DMS114 treated with DMSO at 0.1 percent for 48 hours (cell line): ENCODE measurements around the gene PROX2.

ENCODE experiments used
- DNase-seq: peaks from one replicate; lab custom pipeline; 2025; ENCODE audit not compliant: unreplicated experiment; lab: John Stamatoyannopoulos, UW

PROX2 gene

DNA sequence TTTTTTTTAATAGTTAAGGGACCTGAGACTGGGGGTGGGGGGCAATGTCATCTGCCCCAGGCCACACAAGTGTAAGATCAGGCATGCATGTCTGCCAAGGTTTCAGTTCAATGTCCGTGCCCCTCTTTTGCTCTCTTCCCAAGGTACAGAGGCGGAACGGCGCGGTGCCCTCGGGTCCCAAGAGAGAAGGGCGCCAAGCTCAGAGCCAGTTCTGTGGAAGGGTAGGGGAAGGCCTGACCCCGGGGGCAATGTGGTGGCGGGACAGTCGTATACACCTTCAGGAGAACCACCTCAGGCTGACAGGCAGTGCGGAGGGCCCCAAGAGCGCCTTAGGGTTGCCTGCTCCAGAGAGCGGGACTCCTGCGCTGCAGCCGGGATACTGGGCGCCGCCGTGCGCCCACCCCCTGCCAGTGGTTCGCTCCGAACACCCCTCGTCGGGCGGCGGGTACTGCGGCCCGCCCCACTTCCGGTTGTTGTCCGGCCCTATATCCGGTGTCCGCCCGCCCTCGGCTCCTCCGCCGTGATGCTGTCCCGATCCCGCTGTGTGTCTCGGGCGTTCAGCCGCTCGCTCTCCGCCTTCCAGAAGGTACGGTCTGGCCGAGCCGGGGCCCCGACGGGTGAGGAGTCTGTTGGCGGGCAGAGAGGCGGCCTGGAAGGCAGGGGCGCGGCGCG is 5.6 kb upstream of the PROX2 start, which contains the start of gene DLST:
Gene DLST (plus strand): TSS at position 486 of the 672 bp plus-strand sequence. CDS start 38 bp downstream, at position 524.
- peak; percentile 63 for DNase-seq

DNA sequence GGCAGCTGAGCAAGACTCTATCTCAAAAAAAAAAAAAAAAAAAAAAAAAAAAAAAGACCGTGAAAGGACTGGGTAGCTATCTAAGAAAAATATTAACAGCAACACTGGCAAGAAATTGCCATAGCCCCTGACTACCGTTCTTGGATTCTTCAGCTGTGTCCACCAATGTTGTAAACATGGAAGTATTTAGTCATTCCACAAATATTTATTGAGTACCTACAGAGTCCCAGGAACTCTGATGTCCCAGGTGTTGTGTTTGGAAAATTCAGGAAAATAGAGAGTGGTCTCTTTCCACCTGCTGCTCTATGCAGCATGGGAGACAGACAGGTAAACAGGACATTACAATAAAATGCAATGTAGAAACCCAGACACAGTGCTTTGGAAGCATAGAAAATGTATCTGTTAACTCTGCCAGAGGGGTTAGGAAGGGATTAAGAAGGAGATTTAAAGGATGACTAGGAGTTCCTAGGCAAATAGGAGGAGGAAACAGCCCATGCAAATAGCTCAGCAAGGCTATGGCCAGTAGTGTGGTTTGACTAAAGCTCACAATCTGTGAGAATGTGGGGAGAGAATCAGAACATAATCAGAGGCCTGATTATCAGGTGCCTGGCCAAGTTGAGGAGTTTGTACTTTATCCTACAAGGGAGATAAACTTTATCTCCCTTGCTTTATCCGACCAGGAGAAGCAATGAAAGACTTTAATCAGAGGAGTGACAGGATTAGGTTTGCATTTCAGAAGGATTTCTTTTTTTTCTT is 3.7 kb upstream of the PROX2 start:
- no peak for DNase-seq

DNA sequence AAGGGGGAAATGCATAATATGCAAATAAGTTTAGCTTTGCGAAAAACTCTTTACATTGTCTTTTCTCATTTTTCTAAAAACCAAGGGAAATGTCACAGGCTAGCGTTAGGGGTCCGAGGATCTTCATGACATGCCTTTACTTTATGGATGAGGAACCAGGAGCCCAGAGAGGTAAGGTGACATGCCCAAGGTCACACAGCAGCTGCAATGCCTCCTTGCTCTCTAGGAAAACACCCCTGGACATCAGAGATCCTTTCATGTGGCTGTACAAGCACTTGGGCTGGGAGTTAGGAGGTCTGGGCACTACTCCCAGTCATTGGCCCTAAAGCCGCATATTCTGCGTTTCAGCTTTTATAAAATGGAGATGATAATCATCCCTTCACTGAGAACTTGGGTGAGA is 741 bp downstream of the PROX2 start:
- no peak for DNase-seq

DNA sequence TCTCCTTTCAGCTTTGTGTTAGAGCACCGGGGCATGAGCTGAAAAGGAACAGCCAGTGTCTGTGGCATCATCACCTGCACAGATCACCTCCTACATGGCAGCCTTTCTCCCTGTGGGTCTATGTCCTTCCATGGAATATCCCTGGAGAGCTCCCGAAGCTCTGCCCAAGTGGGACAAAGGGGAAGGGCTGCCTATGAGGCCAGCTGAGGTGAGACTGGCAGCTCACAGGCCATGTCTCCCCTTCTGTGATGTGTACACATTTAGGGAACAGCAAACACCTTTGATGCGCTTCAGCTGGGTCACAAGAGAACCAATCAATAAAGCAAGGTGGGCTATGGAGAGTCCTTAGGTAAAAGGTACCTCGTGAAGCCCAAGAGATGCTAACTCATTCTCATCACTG is 4.1 kb downstream of the PROX2 start:
- DNase-seq: no peak

DNA sequence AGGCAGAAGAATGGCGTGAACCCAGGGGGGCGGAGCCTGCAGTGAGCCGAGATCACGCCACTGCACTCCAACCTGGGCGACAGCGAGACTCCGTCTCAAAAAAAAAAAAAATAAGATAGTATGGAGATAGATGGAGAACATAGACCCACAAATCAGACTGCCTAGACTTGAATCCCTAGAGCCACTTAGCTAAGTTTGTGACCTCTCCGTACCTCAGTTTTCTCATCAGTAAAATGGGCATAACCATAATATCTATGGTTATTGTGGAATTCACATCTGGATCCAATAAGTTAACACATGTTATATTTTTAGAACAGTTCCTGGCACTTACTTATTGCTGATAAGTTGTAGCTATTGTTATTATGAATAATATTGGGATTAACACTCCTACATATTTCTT is 7.2 kb downstream of the PROX2 start:
- DNase-seq: no peak

DNA sequence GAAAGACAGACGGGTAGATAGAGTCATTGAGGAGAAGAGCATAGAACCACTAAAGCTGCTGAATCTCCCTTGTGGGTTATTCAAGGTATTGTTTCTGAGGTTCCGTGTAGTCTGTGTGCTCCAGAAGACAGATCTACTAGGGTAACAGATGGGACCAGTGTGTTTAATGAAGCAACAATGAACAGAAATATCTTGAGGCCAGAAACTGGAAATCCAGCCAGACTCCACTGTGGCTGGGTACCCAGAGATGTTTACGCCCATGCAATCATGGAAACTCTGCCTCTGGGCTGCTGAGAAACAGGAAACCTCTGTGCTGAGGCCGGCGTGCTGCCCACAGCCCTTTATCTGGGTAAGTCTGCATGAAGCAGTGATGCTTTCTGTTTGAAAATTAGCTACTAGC is 8.3 kb downstream of the PROX2 start:
- DNase-seq: no peak

DNA sequence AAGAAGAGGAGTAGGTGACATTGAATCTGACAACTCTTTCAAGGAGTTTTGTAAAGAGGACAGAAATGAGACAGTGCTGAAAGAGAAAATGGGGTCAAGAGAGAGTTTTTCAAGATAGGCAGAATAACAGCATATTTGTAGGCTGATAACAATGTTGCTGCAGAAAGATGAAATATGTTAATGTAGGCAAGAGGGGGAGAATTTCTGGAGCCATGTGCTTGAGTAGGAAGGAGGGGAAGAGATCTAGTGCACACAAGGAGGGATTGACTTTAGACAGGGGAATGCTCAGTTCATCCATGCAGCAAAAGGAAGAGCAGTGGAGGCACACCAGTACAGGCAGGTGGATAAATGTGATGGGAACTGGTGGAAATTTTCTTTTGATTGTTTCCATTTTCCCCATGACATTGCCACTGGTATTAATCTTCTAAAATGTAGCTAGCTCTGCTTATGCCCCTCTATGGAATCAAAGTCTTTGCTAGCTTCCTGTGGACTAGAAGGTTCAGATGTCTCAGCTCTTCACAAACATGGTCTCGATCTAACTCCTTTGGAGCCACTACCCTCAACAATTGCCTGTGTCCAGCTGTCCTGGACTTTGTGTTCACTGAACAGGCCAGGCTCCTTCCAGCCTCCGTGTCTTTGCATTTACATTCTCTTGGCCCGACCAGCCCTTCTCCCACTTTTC is 9.1 kb downstream of the PROX2 start:
- DNase-seq: no peak

DNA sequence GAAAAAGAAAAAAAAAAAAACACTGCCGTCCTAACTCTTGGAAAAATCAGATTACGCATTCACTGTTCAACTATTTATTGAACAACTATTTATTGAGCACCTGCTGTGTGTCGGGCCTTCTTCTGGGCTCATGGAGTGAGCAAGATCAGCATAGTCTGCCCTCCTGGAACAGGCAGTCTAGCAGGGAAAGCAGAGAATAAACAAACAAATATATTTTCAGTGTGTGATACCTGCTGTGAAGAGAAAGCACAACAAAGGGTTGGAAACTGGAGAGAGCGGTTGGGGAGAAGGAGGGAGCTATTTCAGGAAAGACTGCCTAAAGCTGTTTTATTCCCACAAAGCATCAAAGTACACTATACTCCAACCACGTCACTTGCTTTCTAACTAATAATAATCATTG is 10.8 kb downstream of the PROX2 start:
- DNase-seq: no peak

DNA sequence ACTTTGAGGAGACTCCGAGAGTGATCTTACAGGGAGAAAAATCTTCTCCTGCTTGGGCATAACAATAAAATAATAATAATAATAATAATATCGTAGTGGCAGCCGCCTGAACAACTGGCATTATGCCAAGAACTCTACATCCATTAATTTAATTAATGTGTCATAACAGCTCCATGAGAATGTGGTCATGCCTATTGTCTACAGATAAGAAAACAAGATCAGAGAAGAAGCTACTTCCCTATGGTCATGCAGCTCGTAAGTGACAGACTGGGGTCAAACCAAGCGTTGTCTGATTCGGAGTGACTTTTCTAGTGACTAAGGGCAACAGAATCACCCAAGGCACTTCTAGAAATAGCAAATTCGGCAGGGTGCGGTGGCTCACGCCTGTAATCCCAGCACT is 11.7 kb downstream of the PROX2 start:
- DNase-seq: no peak

DNA sequence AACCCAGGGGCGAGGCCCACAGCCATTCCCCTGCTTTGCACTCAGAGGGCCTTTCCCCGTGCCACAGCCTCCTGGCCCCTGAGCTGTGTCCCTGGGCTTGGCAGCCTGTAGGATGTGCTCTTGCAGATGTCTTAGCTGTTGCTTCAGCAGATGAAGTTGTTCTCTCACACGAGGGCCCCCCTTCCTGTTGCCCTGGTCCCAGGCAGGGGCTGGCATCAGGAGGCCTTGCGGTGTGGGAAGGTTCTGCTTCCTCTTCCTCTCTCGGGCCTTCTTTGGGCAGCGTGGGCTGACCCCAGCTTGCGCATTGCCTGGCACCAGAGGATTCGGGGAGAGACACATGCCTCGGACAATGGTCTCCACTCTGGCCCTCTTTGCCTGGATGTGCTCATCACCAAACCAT is 12.7 kb downstream of the PROX2 start:
- no peak for DNase-seq

DNA sequence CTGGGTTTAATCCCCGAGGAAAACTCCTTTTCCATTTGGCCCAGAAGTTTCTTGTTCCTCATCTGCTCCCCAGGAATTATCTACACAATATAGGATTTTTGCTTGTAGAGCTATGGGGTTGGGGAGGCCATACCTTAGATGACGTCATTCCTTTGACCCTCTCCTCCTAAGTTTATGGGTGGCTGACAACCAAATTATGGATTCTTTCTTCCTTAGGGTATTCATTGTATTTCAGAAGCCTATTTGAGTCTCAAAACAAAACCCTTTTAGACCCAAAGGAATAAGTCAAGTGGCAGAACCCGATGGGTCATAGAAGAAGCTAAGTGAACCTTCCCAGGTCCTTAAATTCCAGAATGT is 14.2 kb downstream of the PROX2 start:
- no peak for DNase-seq

DNA sequence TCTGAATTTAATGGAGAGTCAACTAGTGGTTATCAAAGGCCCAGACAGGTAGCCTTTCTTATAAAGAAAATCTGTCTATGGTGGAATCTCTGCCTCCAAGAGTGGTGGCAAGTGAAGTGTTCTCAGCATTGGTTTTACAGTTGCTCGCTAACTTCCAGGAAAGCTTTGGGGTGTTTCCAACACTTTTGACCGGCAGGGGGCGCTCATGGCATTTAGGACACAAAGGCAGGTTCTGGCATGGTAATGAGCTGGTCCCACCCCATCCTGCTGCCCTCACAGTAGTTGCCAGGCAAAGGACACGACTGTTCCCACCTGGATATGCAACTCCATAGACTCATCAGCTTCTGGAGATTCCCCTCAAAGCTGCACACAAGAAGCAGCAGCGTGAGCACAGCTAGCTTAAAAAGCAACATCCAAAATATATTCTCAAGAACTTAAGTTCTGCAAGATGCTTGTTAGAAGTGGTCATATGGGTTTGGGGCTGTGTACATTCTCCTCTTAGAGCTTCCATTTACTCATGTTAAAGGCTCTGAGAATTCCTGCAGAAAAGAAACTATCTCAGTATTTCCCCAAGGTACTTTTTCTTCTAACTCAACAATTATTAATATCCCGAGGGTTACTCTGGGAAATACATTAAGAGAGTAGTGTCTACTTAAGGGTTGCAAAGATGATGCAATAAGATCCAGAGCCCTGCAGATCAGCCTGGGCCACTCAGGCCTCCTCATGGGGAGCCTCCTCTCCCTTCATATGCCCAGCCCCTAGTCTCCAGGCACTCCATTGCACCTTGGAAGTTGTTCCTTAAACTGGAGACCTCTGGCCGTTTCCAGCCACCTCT is 14.8 kb downstream of the PROX2 start:
- peak; percentile 42 for DNase-seq

DNA sequence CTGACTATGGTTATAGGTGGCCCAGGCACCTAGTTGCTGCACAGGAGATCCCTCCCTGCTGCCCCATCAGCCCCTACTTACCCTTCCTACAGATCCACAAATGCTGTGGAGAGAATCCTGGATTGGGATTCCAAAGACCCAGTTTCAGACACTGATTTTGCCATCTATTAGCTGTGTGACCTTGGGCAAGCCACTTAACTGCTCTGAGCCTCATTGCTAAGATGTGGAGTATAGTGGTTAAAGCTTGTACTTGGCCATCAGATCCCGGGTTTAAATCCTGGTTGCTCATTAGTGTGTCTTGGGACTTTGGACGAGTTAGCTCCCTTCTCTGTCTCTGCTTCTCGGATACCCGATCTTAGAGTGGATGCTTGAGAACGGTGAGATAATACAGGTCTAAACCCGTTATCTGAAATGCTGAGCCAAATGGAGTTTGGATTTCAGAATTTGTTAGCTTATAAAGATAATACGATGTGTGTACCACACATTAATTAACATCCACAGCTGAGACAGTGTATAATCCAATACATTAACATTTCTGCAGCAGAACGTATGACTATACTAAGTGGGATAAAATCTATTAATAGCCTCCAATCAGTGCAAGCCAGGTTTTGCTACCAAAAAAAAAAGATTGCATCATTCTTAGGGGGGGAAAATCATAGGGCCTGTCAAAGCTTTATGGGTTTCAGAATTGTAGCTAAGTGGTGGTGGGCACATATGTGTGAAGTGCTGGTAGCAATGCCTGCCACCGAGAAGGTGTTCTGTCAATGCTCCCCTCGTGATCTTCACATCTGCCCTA is 16.0 kb downstream of the PROX2 start:
- DNase-seq: no peak

DNA sequence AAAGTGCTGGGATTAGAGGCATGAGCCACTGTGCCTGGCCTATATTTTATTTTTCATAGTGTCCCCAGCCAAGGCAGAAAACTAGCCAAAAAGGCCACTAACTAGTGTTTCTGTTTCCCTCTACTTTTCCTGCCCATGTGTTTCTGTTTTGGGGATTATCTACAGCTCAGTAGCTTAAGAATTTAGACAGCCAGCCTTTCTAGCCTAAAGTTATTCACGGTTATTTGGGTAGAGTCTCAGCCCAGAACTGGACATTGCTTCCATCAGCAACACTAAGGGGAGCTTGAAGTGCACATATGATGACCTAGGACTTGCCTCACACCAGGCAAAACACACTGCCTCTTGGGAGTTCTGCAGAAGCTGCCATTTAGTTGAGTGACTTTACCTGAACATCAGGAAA is 17.9 kb downstream of the PROX2 start:
- DNase-seq: no peak

DNA sequence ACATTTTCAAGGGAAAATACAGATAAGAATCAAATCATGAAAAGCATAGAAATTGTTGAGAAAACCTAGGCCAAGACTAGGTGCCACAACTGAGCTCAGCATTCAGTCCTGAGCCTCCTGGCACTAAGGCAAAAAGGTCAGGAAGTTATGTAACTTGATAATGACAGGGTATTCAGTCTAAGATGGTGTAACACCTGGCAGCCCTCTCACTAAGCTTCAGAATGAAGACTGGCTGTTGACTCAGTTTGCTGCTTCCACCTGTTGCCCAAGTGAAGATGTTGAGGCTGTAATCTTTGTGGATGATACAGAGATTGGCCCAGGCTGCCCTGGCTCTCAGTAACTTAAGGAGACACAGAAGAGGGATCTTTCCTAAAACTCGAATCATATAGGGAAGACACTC is 19.6 kb downstream of the PROX2 start:
- DNase-seq: no peak

DNA sequence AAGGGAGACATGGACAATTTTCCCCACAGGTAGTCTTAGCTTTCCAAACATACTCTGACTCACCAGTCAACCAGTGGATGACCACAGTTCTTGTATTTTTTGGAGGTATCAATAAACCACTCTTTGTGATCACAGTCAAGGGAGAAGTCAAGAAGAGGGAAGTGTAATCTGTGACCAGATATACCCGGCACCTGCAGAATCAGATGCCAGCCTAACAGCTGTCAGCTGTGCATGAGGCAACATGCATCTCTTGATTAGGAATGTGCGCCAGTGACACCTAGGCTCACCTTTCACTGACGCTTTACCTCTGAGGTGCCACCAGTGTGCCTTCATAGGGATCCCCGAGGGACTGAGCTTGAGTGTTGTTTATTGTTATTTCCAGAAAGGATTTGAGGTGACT is 20.0 kb downstream of the PROX2 start:
- no peak for DNase-seq

DNA sequence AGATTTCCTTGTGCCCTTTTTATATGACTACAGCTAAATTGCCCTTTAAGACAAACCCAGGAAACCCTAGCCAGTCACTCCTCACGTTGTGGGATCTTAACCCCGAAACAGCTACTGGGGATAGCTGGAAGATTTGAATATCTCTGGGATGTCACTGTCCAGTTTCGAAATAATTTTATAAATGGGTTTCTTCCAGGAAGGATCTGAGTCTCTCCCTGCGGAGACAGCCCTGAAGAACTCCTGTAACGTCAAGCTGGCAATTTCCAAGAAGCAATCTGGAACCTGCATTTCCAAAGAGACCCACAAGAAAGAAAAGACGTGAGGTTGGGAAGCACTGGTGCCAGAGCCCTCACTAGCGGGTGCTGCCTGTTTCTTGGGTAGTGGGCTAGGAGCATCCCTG is 20.9 kb downstream of the PROX2 start:
- DNase-seq: no peak

DNA sequence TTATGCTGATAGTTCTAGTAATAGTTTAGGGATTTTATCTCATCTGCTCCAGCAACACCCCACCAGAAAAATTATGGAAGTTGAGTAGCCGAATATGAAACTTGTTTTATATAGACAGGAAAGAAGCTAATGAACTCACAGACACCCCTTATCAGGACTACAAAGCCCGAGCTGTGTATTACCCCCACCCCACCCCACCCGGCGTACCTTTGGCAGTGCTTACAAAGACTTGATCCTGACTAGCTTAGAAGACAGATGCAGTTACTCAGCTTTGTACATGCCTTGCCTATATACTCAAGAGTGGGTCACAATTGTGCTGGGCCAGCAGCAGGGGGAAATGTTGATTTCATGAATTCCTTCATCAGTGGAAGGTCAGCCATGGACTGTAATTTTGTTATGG is 22.4 kb downstream of the PROX2 start:
- no peak for DNase-seq

DNA sequence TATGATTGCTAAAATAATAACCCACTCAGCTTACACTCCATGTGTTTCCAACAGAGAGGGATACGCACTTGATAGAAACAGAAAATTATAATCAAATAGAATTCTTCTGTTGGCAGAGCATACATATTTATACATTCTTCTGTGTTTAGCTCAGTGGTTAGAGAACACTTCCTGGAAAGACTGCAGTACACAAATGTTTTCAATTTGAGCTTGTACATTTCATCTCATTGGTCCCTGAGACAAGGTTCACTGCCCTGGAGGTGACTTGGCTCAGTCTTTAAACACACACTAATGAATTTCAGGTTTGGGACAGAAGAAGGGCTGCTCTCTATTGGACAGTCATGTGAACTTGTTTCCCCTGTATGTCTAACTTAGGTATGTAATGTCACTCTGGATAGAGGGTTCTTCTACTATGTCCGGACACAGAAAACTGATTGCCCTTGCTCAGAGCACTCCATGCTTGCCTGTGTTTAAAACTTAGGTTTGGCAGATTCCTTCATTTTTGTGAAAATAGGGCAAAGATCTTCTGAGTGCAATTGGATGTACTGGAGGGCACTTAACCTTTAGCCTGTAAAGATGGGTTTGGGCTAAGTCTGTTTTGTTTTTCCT is 22.9 kb downstream of the PROX2 start:
- DNase-seq: no peak

DNA sequence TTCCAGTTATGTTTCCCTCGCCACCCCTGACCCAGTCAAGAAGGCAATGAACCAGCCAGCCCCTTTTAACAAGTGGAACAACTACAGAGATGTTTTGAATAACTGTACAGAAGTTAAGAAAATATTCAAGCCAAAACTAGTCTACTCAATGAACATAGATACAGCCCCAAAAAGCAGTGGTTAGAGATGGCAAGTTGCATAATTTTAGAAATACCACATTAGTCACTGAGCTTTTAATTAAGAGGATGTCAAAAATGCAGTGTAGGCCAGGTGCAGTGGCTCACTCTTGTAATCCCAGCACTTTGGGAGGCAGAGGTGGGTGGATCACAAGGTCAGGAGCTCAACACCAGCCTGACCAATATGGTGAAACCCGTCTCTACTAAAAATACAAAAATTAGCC is 27.2 kb downstream of the PROX2 start:
- no peak for DNase-seq
